ENCODE measurements around the gene BMERB1.

Gene BMERB1

DNA sequence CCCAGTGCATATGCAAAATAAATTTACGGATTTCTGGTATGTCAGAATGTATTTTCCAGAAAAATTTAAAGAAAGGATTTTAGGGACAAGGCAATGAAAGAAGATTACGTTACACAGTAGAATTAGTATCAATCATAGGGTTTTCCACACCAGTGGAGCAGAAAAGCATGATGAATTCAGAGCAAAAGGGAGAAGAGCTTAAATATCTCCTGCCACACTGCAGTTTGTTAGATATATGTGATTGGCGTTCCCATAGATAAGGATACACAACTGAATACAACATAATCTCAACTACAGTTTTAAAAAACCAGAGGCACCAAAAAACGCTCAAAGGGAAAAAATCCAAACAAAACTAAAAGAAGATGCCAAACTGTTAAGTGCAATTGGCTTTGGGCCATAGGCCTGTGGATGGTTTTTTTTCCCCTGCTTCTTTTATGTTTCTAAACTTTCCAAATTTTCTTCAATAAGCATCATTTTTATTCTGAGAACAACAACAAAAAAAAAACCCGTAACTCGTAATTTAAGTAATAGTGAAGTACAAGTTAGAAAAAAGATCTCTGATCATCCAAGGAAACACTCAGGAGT is 186.3 kb downstream of the BMERB1 start:
- DNase-seq: no peak

DNA sequence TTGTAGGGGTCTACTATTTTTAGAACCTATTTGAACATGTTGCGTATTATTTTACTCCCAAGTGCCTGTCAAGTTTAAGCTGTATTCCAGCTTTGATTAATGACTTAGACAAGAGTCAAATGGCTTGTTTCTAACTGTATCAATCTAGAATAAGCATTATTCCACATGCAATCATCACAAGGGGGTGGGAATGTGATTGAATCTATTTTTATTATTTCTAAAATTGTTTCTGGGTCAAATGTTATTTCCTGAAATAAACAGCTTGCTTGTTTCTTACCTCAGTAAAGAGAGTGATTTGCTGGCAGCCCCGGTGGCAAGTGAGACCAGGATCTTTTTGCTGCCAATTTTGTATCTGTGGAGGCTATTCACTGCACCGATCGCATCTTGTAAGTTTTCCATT is 187.1 kb downstream of the BMERB1 start:
- no peak for DNase-seq

GRCh38 chr16:15621889-15622288 is 187.5 kb downstream of the BMERB1 start:
- DNase-seq: no peak

DNA sequence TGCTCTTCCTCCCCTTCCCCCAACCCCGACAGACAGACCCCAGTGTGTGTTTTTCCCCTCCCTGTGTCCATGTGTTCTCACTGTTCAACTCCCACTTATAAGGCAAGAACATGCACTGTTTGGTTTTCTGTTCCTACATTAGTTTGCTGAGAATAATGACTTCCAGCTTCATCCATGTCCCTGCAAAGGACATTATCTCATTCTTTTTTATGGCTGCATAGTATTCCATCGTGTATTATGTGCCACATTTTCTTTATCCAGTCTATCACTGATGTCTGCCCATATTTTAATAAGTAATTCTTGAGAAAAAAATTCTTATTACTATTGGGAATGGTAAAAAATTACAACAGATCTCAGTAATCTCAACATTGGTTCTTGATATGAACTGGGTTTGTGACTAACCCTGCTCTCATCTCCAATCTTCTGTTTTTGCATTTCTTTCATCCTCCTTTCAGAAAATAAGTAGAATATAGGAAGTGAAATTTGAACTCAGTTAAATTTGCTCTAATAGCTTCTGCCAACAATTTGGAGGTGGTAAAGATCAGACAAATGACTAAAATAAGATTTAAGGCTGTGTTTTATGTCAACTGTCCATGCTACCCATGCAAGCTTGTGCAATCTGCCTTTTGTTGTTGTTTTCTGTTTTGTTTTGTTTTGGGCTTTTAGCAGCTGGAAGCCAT is 197.5 kb downstream of the BMERB1 start:
- DNase-seq: no peak

DNA sequence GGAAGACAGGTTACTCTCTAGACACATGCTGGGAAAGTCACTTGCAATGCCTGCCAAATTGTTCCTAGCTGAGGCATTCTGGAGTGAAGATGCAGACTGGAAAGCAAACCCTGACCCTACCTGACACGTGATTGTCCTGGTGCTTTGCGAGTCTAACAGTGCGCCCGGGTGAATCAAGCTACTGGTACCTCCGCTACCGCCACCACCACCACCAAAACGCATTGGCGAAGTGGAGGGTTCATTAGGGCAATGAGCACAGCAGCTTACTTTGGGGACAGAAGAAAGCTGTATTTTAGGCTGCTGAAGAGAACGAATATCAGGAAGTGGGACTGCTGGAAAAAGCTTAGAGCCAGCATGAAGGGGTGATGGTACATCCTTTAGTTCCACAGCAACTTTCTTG is 201.5 kb downstream of the BMERB1 start:
- DNase-seq: no peak

DNA sequence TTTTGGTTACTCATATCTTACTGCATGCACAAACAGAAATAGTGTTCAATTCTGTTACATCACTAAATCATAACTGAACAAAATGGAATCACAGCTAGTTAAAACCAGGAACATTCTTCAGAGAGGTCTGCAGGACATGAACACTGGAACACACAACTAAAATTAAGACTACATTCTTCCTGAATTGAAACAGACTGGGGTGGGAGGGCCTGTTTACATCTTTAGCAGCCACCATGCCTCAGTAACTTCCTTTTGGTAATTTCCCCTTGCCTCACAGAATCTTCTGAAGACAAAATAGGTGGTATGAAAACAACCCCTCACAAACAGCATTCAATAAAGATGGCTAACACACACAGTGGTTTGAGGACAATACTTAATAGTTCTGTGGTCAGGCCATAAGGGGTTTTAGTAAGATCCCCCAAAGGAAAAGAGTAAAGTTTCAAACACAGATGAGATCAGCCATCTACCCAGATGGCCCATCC is 202.0 kb downstream of the BMERB1 start:
- no peak for DNase-seq

Measured in NCI-H446 treated with DMSO at 0.1 percent for 48 hours (cell line).